Vagina (tissue), 2 donors: Measurements from ENCODE around the gene DDX3X.
"Not testable (repeated sequence)": the region's sequence is repeated elsewhere in the genome, so short reads cannot be mapped to it uniquely, and the experiment has no call there.

Source experiments
- POLR2A ChIP-seq, 2 donors: fragments of 450-650 bp; IDR thresholded peaks; one replicate each; pipeline ENCODE4 v1.6.1; 2017; ENCODE audit warnings: antibody characterized with exemption in 2 of 2, mild to moderate bottlenecking in 2 of 2, moderate library complexity in 2 of 2
- POLR2AphosphoS5 ChIP-seq, 2 donors: sonication (generic); formaldehyde crosslinking; IDR thresholded peaks; one replicate each; pipeline ENCODE4 v1.9.0; 2017; ENCODE audit warnings: antibody characterized with exemption in 2 of 2, mild to moderate bottlenecking in 2 of 2, low read depth in 1 of 2; ENCODE audit not compliant: insufficient read depth in 1 of 2
- TF ChIP-seq, protein P1 (sequence below), 3 experiments: fragments of 450-650 bp in 2 of 3; fragments of 200-600 bp in 1 of 3; sonication (generic) in 1 of 3; IDR thresholded peaks; one replicate each; pipeline ENCODE4 v1.5.1; 2017 to 2019; ENCODE audit warnings: antibody characterized with exemption in 3 of 3, mild to moderate bottlenecking in 2 of 3, moderate library complexity in 2 of 3

DNA sequence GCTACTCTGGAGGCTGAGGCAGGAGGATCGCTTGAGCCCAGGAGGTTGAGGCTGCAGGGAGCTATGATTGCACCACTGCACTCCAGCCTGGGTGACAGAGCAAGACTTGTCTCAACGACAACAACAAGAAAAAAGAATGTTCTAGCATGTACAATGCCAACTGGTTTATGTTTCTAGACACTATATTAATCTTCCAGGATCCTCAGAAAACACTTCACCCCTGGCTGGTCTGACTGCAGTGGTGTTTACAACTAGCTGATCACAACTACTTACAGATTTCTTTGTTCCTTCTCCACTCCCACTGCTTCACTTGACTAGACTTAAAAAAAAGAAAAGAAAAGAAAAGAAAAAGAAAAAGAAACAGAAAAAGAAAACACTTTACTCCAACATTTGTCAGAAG lies 17.7 kb upstream of the DDX3X start:
- TF ChIP-seq POLR2A (IDR thresholded peaks at IDR 0.05); POLR2AphosphoS5 (IDR thresholded peaks at IDR 0.05; ENCODE audit: insufficient read depth in 1 of 2, low read depth in 1 of 2): not testable (repeated sequence)
- TF ChIP-seq, protein P1, sequence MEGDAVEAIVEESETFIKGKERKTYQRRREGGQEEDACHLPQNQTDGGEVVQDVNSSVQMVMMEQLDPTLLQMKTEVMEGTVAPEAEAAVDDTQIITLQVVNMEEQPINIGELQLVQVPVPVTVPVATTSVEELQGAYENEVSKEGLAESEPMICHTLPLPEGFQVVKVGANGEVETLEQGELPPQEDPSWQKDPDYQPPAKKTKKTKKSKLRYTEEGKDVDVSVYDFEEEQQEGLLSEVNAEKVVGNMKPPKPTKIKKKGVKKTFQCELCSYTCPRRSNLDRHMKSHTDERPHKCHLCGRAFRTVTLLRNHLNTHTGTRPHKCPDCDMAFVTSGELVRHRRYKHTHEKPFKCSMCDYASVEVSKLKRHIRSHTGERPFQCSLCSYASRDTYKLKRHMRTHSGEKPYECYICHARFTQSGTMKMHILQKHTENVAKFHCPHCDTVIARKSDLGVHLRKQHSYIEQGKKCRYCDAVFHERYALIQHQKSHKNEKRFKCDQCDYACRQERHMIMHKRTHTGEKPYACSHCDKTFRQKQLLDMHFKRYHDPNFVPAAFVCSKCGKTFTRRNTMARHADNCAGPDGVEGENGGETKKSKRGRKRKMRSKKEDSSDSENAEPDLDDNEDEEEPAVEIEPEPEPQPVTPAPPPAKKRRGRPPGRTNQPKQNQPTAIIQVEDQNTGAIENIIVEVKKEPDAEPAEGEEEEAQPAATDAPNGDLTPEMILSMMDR (IDR thresholded peaks at IDR 0.05) = not testable (repeated sequence)
